ENCODE measurements around the gene TREML4.

TREML4 gene

GRCh38 chr6:41201764-41202173 is 26.4 kb upstream of the TREML4 start:
- no peak for TF ChIP-seq CTCF (IDR thresholded peaks at IDR 0.05; ENCODE audit: extremely low read depth, insufficient read depth, missing control alignments)
- in situ Hi-C loops (cut with MboI; ENCODE audit: low pct_unique_long_range_greater_than_20kb, low sequenced_read_pairs, unreplicated experiment): no loop called here
- DNase-seq (ENCODE audit: low spot score): no peak

GRCh38 chr6:41204156-41204555 is 24.0 kb upstream of the TREML4 start:
- no peak for DNase-seq (ENCODE audit: low spot score)
- no peak for TF ChIP-seq CTCF (IDR thresholded peaks at IDR 0.05; ENCODE audit: extremely low read depth, insufficient read depth, missing control alignments)
- in situ Hi-C loops (cut with MboI; ENCODE audit: low pct_unique_long_range_greater_than_20kb, low sequenced_read_pairs, unreplicated experiment): no loop called here

DNA sequence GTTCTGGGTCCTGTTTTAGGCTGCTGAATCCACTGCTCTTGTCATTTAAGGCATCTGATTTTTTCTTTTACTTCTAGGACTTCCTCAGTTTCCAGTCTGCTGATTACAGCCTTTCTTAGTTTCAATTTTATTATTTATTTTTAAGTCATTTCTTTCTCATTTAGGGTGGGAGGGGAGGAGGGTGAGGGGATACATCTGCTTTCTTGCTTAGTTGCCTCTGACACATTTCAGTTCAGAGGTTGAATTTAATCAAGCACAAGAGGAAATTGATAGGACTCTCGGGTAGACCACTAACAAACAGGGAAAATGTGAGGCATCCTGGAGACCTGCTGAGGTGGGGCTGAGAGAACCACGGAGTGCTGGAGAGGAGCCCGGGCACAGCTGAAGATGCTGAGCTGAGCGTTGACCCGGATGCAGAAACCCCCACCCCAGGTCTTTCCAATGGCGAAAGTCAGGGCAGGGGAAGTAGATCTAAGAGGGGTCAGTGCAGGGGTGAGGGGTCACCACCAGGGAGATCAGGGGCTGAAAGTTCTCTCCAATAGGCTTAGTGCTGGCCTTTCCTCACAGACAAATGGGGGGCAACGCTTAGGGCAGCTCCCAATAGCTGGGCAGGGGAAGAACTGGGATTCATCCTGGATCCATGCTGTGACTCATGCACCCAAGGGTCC is 19.6 kb upstream of the TREML4 start:
- in situ Hi-C loops (cut with MboI; ENCODE audit: low pct_unique_long_range_greater_than_20kb, low sequenced_read_pairs, unreplicated experiment): no loop called here
- no peak for DNase-seq (ENCODE audit: low spot score)
- TF ChIP-seq CTCF (IDR thresholded peaks at IDR 0.05; ENCODE audit: extremely low read depth, insufficient read depth, missing control alignments): no peak

DNA sequence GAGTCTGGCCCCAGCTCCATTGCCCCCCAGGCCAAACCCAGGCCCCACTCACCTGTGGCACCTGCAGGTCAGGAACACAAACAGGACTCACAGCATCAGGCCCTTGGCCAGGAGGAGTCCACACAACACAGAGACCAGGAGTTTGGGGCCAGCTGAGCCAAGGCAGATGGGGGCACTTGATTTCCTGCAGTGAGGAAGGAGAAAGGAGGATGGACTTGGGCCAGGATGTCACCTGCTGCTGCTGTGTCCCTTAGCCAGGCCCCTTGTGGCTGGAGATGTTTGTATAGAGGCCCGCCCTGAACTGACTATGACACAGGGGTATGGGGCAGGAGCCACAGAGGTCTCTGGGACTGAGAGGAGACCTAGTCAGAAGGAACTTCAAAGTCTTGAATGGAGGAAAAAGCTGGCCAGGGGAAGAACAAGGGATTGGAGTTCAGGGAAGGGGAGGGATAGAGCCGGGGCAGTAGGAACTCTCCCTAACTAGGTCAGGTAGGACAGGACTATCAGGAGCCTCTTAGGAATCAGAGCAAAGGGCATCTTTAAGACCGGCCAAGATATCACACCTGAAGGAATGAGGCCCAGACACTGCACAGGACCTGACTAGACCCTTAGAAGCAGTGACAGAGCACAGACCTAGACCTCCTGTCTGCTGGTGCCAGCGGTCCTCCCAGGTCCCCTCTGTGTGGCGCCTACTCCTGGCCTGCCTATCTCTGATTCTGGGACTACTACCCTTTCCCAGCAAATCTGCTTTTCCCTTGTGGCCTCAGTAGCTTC is 18.4 kb upstream of the TREML4 start:
- TF ChIP-seq CTCF (IDR thresholded peaks at IDR 0.05; ENCODE audit: extremely low read depth, insufficient read depth, missing control alignments): no peak
- DNase-seq (ENCODE audit: low spot score): no peak
- in situ Hi-C loops (cut with MboI; ENCODE audit: low pct_unique_long_range_greater_than_20kb, low sequenced_read_pairs, unreplicated experiment): no loop called here

DNA sequence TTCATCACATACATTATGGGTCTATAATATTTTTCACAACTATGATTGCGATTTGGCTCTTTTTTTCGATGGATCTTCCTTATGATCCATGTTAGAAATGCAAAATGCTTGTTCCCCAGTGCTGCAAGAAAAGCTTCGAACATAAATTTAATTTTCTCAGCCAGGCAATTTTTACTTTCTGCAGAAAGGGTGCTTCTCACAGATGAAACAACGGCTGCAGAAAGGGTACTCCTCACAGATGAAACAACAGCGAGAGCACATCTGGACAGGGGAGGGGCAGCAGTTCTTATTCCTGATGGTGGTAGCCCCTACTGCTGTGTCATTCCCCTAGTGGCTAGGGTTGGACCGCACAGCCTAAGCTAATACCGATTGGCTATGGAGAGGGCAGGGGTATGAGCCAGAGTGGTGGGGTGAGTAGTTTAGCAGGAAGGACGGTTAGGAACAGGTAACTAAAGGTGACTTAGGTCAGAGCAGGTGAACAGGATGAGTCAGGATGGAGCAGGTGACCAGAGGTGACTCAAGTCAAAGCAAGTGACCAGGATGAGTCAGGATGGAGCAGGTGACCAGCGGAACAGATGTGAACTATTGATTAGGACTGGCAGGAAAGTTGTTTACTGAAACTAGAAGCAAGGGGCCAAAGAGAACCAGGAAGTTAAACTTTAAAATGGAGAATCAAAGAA is 13.4 kb upstream of the TREML4 start:
- DNase-seq (ENCODE audit: low spot score): no peak
- TF ChIP-seq CTCF (IDR thresholded peaks at IDR 0.05; ENCODE audit: extremely low read depth, insufficient read depth, missing control alignments): no peak
- in situ Hi-C loops (cut with MboI; ENCODE audit: low pct_unique_long_range_greater_than_20kb, low sequenced_read_pairs, unreplicated experiment): no loop called here

- in situ Hi-C loops (cut with MboI; ENCODE audit: low pct_unique_long_range_greater_than_20kb, low sequenced_read_pairs, unreplicated experiment): no loop called here
- no peak for DNase-seq (ENCODE audit: low spot score)
- TF ChIP-seq CTCF (IDR thresholded peaks at IDR 0.05; ENCODE audit: extremely low read depth, insufficient read depth, missing control alignments): no peak
These were observed 12.4 kb upstream of the TREML4 start for GRCh38 chr6:41215777-41216176.

Measured in GM13977 (cell line).